Measurements from ENCODE around the gene CFAP52. TPM values are rescaled to one million over a fixed set of nuclear protein-coding genes. Genes with fewer than 3 reads are reported as not detected.

Gene CFAP52
- total and polyA plus RNA-seq, 4 donors, result 0.33 TPM; not detected in 3

- no peaks in the 10 kb centered on the region for H3K27me3 ChIP-seq (ENCODE audit: control insufficient read depth in 4 of 4, insufficient read depth in 4 of 4, low read length in 3 of 4)
- no peaks in the 10 kb centered on the region for H3K9me3 ChIP-seq (ENCODE audit: control insufficient read depth in 4 of 4, low read length in 3 of 4)
- TF ChIP-seq JUND (IDR thresholded peaks at IDR 0.05), result no peak
- no peak for TF ChIP-seq HNF4G (IDR thresholded peaks at IDR 0.05)
- TF ChIP-seq FOXA2 (IDR thresholded peaks at IDR 0.05), result no peak
- TF ChIP-seq, protein P1, sequence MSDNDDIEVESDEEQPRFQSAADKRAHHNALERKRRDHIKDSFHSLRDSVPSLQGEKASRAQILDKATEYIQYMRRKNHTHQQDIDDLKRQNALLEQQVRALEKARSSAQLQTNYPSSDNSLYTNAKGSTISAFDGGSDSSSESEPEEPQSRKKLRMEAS (IDR thresholded peaks at IDR 0.05), result no peak
- no peak for TF ChIP-seq NR2F2 (IDR thresholded peaks at IDR 0.05)
- TF ChIP-seq ZBTB33 (IDR thresholded peaks at IDR 0.05), result no peak
- TF ChIP-seq, protein P2, sequence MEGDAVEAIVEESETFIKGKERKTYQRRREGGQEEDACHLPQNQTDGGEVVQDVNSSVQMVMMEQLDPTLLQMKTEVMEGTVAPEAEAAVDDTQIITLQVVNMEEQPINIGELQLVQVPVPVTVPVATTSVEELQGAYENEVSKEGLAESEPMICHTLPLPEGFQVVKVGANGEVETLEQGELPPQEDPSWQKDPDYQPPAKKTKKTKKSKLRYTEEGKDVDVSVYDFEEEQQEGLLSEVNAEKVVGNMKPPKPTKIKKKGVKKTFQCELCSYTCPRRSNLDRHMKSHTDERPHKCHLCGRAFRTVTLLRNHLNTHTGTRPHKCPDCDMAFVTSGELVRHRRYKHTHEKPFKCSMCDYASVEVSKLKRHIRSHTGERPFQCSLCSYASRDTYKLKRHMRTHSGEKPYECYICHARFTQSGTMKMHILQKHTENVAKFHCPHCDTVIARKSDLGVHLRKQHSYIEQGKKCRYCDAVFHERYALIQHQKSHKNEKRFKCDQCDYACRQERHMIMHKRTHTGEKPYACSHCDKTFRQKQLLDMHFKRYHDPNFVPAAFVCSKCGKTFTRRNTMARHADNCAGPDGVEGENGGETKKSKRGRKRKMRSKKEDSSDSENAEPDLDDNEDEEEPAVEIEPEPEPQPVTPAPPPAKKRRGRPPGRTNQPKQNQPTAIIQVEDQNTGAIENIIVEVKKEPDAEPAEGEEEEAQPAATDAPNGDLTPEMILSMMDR (IDR thresholded peaks at IDR 0.05; ENCODE audit: low read depth, low read length, missing input control), result no peak
- H3K36me3 ChIP-seq (ENCODE audit: control insufficient read depth in 4 of 4, insufficient read depth in 3 of 4, low read depth in 1 of 4, low read length in 3 of 4), result no peaks in the 10 kb centered on the region
- WGBS, result 87% methylated on average over 5 of the region's 5 CpGs
- DNase-seq (ENCODE audit: low spot score), result no peak
- no peak overlapping the region for H3K9ac ChIP-seq (ENCODE audit: low read depth in 1 of 2, low read length in 2 of 2)
- H3K4me1 ChIP-seq (ENCODE audit: control insufficient read depth in 4 of 4, insufficient read depth in 4 of 4, low read length in 3 of 4), result peaks cover 2 to 24% (median 12%) of the 10 kb centered on the region in 4 donors
- peak overlapping the region; percentile 72 to 81 for H3K27ac ChIP-seq (ENCODE audit: low read depth in 1 of 2, low read length in 2 of 2)
- H3K4me3 ChIP-seq (ENCODE audit: low read depth in 1 of 3, low read length in 3 of 3), result peak overlapping the region in 1 of 3 donors; percentile 87
These were observed 67.2 kb downstream of the CFAP52 start for GRCh38 chr17:9643611-9644010.

- DNase-seq (ENCODE audit: low spot score), result peak; percentile 37
- Histone ChIP-seq H3K4me3 (ENCODE audit: low read depth in 1 of 3, low read length in 3 of 3) (peak within 1 kb of the TSS; percentile 51 to 95 (median 87)), H3K4me1 (ENCODE audit: control insufficient read depth in 4 of 4, insufficient read depth in 4 of 4, low read length in 3 of 4) (peaks cover 2 to 24% (median 12%) of the 10 kb centered on the region in 4 donors), H3K9ac (ENCODE audit: low read depth in 1 of 2, low read length in 2 of 2) (peak within 1 kb of the TSS; percentile 23 to 35), H3K9me3 (ENCODE audit: control insufficient read depth in 4 of 4, low read length in 3 of 4) (no peaks in the 10 kb centered on the region), H3K36me3 (ENCODE audit: control insufficient read depth in 4 of 4, insufficient read depth in 3 of 4, low read depth in 1 of 4, low read length in 3 of 4) (no peaks in the 10 kb centered on the region), H3K27me3 (ENCODE audit: control insufficient read depth in 4 of 4, insufficient read depth in 4 of 4, low read length in 3 of 4) (no peaks in the 10 kb centered on the region), H3K27ac (ENCODE audit: low read depth in 1 of 2, low read length in 2 of 2) (peak within 1 kb of the TSS; percentile 81 to 86)
- under 1% methylated on average over 72 of the region's 72 CpGs for WGBS
- TF ChIP-seq EGR1 (IDR thresholded peaks at IDR 0.05; ENCODE audit: low read depth in 2 of 2) (peak in 1 of 2 donors; percentile 26), FOXA2 (IDR thresholded peaks at IDR 0.05) (no peak), ATF3 (IDR thresholded peaks at IDR 0.05) (no peak), JUND (IDR thresholded peaks at IDR 0.05) (no peak), YY1 (IDR thresholded peaks at IDR 0.05) (no peak), ZBTB33 (IDR thresholded peaks at IDR 0.05) (no peak), NR2F2 (IDR thresholded peaks at IDR 0.05) (no peak)
These were observed 68.7 kb downstream of the CFAP52 start, which contains the start of gene USP43 for GRCh38 chr17:9644910-9645751. Gene USP43 (plus strand): TSS chr17:9645517. CDS start chr17:9645633, 116 bp downstream.
